ENCODE results near the gene UCP2.

UCP2 gene

GRCh38 chr11:73969991-73970800 is 12.4 kb downstream of the UCP2 start:
- no peak for DNase-seq

- DNase-seq: no peak
These were observed 13.6 kb downstream of the UCP2 start for GRCh38 chr11:73969091-73969490.

- DNase-seq: no peak
These were observed 14.2 kb downstream of the UCP2 start for GRCh38 chr11:73968356-73968966.

DNA sequence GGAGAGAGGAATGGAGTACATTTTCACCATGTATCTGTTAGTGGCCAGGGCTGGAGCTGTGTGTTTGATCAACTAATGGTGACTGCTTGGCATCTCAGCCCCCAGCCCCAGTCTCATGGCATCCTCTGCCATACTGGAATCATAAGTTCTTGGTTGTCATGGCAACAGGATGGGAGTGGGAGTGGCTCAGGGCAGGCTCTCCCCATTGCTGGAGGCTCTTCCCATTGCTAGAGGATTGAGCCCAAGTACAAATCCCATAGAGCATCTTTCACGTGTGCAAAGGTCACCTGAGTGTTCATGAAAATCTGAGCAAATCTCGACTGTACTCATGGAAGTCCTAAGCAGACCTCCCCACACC is 16.9 kb downstream of the UCP2 start:
- DNase-seq: no peak

DNA sequence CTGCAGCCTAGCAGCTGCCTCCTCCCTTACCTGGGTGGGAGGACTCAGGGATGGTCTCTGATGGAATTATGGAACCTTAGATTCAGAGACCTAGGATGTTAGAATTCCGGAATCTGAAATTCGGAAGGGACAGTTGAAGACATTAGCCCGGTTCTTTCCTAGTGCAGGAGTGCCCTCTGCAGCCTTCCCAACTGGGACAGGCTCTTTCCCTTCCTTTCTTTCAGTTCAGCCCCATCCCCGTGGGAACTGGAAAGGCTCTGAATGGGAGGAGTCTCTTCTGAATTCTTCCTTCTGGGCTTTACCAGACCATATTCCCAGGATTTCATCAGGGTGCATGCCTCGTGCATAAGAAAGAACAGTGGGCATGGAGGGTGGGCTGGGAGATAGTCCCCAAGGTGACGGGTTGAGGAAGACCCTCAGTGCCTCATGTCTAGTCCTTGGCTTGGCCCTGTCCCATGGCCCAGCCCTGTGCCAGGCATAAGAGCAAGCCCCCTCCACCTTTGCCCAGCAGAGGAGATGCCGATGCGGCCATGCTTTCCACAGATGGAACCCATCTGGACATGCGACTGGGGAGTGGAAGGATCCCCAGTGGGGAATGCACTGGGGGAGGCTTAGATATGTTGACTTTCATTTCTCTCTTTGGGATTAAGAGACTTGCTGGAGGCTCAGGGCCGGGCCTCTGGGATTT is 17.4 kb downstream of the UCP2 start:
- no peak for DNase-seq

- DNase-seq: no peak
These were observed 18.8 kb downstream of the UCP2 start for GRCh38 chr11:73963861-73964260.

- no peak for DNase-seq
These were observed 20.4 kb downstream of the UCP2 start for GRCh38 chr11:73962101-73962705.

- DNase-seq: no peak
These were observed 21.3 kb downstream of the UCP2 start for GRCh38 chr11:73961321-73961720.

- no peak for DNase-seq
These were observed 24.0 kb downstream of the UCP2 start for GRCh38 chr11:73958521-73959141.

DNA sequence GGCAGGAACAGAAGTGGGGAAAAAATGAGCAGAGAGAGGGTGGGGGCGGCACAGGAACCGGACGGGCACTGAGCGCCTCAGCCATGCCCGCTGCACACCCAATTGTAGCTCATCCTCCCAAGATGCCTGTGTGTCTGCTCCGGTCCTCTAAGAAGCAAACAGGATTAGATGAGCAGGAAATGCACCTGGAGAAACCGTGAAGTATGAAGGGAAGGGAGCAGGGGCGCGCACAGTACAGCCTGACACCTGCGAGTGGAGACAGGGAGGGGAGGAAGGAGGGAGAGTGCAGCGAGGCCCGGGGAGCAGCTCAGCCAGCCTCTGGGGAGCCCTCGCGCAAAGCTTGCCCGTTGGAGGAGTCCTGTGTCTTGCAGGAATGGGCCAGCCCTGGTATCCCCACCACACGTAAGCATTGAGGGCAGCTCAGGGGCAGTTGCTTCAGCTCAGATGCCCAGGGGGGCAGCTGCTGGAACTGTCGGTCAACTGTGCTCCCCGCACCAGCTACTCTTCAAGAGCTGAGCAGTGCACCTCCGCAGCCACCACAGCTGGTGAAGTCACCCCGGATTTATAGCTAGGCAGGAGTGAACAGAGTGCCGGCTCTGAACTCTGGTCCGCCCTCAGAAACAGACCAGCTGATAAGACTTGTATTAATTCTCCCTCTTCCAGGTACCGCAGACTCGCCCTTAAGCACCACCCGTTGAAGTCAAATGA is 24.8 kb downstream of the UCP2 start:
- no peak for DNase-seq

DNA sequence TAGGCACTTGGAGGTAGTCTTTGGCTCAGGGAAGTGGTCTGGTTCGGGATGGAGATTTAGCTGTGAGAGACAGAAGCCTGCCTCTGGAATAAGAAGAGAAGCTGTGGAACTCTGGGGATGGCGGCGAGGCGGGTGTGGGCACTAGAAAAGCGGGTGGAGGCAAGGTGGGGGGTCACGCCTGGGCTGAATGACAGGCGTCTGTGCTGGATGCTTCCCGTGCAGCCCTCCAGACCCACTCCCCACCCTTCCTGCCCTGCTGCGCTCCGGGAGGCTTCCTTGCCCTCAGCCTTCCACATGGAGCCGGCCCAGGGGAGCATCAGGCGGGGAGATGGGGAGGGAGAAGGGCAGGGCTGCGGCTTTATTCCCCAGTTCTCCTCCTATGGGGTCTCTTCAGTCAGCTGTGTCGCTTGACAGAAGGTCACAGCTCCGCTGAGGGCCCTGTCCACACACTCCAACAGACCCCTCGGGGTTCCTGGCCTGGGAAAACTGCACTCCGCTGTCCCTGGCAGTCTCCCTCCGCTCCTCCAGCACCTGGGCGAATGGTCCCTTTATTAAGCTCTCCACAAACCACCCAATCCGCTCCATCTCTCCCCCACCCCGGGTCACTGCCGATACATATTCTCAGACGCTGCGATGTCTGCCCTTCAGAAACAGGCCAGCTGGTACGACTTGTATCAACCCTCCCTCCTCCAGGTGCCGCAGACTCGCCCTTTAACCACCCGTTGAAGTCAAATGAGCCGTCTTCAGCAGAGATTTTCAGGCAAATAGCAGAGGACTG is 25.6 kb downstream of the UCP2 start:
- DNase-seq: no peak

DNA sequence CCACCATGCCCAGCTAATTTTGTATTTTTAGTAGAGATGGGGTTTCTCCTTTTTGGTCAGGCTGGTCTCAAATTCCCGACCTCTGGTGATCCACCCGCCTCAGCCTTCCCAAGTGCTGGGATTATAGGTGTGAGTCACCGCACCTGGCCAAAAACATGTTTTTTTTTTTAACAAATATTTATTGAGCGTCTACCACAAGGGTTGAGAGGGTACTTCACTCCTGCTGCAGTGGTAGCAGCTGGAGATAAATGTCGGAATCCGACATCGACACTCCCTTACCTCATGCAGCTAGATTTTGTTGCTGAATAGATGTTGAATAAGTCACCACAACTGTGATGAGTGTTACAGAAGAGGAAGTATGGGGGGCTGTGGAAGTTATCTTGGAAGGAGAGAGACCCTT is 30.8 kb downstream of the UCP2 start:
- DNase-seq: no peak

DNA sequence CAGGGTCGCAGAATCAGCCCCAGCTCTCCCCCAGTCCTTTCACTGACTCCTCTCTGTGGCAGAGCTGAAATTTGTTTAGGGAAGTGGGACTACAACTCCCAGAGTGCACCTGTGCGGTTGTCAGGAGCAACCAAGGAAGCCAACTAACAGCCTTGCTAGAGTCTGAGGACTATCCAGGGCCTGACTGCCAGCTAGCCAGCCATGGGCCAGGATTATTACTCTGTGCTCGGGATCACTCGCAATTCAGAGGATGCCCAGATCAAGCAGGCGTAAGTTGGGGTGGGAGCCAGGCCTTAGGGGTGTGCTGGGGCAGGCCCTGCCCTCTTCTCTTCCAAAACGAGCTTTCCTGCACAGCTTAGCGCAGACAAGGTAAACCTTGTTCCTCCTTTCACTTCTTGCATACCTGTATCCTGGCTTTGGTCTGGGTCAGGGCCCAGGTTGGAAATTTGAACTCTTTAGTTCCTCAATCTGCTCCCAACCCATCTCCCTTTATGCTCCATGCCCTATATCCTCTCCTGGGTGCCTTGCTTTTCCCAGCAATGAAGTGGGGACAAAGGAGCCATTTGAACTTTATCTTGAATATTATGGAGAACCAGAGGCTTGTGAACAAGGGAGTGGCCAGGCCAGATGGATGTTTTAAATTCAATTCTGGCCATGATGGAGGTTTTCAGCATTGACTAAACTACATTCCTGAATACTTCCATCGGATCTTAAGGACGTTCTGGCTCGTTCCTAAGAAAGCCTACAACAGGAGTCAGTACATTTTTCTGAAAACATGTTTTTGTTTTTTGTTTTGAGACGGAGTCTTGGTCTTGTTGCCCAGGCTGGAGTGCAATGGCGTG is 31.6 kb downstream of the UCP2 start, which contains the start of gene DNAJB13:
DNAJB13 (plus strand) TSS at position 158 of the 842 bp plus-strand sequence; CDS start at position 202, 44 bp downstream.
- DNase-seq: no peak

- no peak for DNase-seq
These were observed 32.7 kb downstream of the UCP2 start for GRCh38 chr11:73949912-73950311.

DNA sequence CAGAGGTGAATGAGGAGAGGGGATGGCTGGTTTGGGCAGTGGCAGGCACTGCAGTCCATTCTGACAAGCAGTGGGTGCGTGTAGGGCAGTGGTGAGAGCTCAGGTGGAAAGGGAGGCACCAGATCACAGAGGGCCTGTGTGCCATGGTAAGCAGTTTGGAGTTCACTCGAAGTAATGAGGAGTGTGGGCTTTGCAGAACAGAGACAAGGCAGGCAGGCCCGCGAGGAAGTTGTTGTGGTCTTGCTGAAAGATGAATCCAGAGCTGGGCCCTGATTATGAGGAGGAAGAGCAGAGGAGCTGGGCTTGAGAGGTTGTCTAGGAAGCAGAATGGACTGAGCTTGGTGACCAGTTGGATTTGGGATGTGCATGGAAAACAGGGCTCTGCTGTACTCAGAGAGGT is 33.4 kb downstream of the UCP2 start:
- DNase-seq: no peak

GRCh38 chr11:73946798-73947458 is 35.7 kb downstream of the UCP2 start:
- DNase-seq: no peak

DNA sequence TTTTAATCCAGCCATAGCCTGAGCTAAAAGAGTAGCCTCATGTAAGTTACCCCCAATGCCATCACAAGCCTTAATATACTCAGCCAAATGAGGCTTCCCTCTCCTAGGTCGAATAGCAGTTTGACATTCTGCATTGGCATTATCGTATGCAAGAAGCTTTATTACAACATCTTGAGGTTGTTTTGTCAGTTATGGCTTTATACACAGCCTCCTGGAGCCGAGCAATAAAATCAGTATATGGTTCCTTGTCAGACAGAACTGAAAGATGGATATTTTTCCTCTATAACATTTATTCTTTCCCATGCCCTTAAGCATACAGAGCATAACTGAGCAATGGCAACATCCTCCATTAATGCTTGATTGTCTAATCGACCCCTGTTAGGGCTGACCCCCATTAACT is 37.2 kb downstream of the UCP2 start:
- no peak for DNase-seq

DNA sequence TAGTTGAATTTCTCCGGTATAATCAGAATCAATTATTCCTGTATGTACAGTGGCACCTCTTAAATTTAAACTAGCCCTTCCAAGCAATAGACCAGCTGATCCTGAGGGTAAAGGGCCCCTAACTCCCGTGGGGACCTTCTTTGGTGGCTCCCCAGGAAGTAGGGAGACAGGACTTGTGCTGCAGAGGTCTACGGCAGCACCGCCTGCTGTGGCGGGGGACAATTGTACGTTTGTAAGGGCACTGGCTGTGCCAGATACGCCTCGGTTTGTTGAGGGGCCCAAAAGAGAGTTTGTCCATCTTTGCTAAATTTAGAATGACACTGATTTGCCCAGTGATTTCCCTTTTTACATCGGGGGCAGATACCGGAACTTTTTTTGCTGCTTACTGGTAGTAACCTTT is 37.7 kb downstream of the UCP2 start:
- DNase-seq: no peak

GRCh38 chr11:73944085-73944484 is 38.6 kb downstream of the UCP2 start:
- DNase-seq: no peak

DNA sequence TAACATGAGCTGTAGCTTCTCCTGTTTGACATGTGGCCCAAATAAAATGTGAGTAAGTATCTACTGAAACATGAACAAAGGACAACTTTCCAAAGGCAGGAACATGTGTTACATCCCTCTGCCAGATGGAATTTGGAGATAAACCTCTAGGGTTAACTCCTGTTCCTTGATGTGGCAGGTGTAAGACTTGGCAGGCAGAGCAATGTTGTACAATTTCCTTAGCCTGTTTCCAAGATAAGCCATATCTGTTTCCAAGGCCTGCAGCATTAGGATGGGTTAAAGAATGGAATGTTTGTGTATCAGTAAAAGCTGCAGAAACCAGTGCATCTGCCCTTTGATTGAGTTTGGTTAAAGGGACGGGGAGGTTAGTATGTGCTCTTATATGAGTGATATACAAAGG is 40.6 kb downstream of the UCP2 start:
- no peak for DNase-seq
